ENCODE data around the gene PAX3. TPM values are rescaled to one million over a fixed set of nuclear protein-coding genes. Genes with fewer than 3 reads are reported as not detected.

Gene PAX3
- total RNA-seq, 2 donors from 2014 or later, result not detected

DNA sequence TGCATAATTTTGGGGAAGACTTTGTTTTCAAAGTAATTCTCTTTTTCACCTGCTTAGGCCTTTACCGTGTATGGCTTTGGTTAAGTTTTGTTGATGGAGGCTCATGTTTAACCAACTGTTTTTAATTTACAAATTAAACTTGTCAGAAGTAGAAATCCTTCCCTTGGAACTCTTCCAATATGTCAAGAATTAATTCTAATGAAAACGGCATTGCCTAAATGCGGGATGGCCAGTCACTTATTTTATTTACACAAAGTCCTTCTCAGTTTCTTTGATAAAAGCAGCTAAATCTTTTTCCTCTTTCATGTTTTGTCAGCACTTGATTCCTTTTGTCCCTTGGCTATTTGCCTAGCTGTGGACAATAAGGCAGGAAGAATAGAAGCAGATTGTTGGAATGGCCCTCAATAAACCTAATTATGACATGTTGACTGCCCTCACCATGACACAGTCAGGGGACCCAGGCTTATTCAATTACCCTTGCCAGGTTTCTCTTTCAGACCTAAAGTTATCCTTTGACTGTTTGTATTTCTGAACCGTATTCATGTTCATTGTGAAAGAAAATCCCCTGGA is 26.3 kb downstream of the PAX3 start:
- H3K27me3 Mint-ChIP-seq (ENCODE audit: insufficient read depth), result peaks cover 81% of the 10 kb centered on the region
- no peaks in the 10 kb centered on the region for H3K36me3 Mint-ChIP-seq (ENCODE audit: low read depth)
- H3K4me1 ChIP-seq (ENCODE audit: control insufficient read depth, insufficient read depth, low read length), result peaks cover 4% of the 10 kb centered on the region
- DNase-seq, result no peak
- no peaks in the 10 kb centered on the region for H3K9me3 Mint-ChIP-seq
- peak overlapping the region; percentile 40 for H3K27ac ChIP-seq (ENCODE audit: low read depth, low read length)
- H3K9ac ChIP-seq (ENCODE audit: extremely low read depth, low read length, poor library complexity, severe bottlenecking), result no peak overlapping the region
- H3K4me1 Mint-ChIP-seq, result peaks cover 36% of the 10 kb centered on the region
- WGBS, 2 experiments (ENCODE audit: insufficient coverage in 1 of 2, insufficient read length in 1 of 2), result 51 to 69% methylated on average over 2 to 4 of the region's 4 CpGs
- no peak overlapping the region for H3K4me3 Mint-ChIP-seq
- TF ChIP-seq CTCF (conservative IDR thresholded peaks at IDR 0.05), result no peak
- H3K9me3 ChIP-seq (ENCODE audit: control insufficient read depth, low read length), result no peaks in the 10 kb centered on the region
- peaks cover 62% of the 10 kb centered on the region for H3K27me3 ChIP-seq (ENCODE audit: control insufficient read depth, insufficient read depth, low read length, poor library complexity, severe bottlenecking)
- H3K36me3 ChIP-seq (ENCODE audit: control insufficient read depth, insufficient read depth, low read length), result no peaks in the 10 kb centered on the region
- no peak overlapping the region for H3K27ac Mint-ChIP-seq
- H3K4me3 ChIP-seq (ENCODE audit: low read length), result no peak overlapping the region

DNA sequence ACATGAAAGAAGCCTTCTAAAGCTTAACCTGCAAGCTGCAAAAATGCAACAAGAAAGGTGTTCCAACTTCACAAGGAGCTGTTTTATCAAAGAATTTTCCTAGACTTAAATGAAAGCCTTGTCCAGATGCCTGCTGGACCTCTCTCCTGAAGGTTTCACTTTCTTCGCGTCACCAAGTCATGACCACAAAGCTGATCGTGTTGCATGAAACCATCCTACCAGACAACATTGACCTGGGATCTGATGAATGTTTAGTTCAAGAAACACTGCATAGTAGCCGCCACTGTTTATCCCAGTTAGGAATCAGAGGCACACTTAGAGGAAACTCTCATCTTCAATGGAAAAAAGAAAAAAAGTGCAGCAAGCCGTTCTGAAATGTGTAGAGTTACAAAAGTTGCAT is 26.9 kb downstream of the PAX3 start:
- H3K4me1 Mint-ChIP-seq, result peaks cover 36% of the 10 kb centered on the region
- peak overlapping the region; percentile 40 for H3K27ac ChIP-seq (ENCODE audit: low read depth, low read length)
- H3K4me3 ChIP-seq (ENCODE audit: low read length), result no peak overlapping the region
- TF ChIP-seq CTCF (conservative IDR thresholded peaks at IDR 0.05), result no peak
- H3K4me1 ChIP-seq (ENCODE audit: control insufficient read depth, insufficient read depth, low read length), result peaks cover 4% of the 10 kb centered on the region
- no peak overlapping the region for H3K4me3 Mint-ChIP-seq
- no peak overlapping the region for H3K27ac Mint-ChIP-seq
- H3K27me3 Mint-ChIP-seq (ENCODE audit: insufficient read depth), result peaks cover 79% of the 10 kb centered on the region
- WGBS, 2 experiments (ENCODE audit: insufficient coverage in 1 of 2, insufficient read length in 1 of 2), result 80 to 100% methylated on average over 4 to 5 of the region's 5 CpGs
- no peaks in the 10 kb centered on the region for H3K36me3 Mint-ChIP-seq (ENCODE audit: low read depth)
- H3K27me3 ChIP-seq (ENCODE audit: control insufficient read depth, insufficient read depth, low read length, poor library complexity, severe bottlenecking), result peaks cover 66% of the 10 kb centered on the region
- H3K36me3 ChIP-seq (ENCODE audit: control insufficient read depth, insufficient read depth, low read length), result no peaks in the 10 kb centered on the region
- no peaks in the 10 kb centered on the region for H3K9me3 ChIP-seq (ENCODE audit: control insufficient read depth, low read length)
- H3K9ac ChIP-seq (ENCODE audit: extremely low read depth, low read length, poor library complexity, severe bottlenecking), result no peak overlapping the region
- no peaks in the 10 kb centered on the region for H3K9me3 Mint-ChIP-seq
- no peak for DNase-seq

GRCh38 chr2:222270396-222270795 is 28.4 kb downstream of the PAX3 start:
- 93 to 94% methylated on average over 3 of the region's 3 CpGs for WGBS, 2 experiments (ENCODE audit: insufficient coverage in 1 of 2, insufficient read length in 1 of 2)
- Histone ChIP-seq H3K9me3 (ENCODE audit: control insufficient read depth, low read length) (no peaks in the 10 kb centered on the region), H3K27ac (ENCODE audit: low read depth, low read length) (peak overlapping the region; percentile 48), H3K27me3 (ENCODE audit: control insufficient read depth, insufficient read depth, low read length, poor library complexity, severe bottlenecking) (peaks cover 63% of the 10 kb centered on the region), H3K4me3 (ENCODE audit: low read length) (no peak overlapping the region), H3K4me1 (ENCODE audit: control insufficient read depth, insufficient read depth, low read length) (peaks cover 4% of the 10 kb centered on the region), H3K9ac (ENCODE audit: extremely low read depth, low read length, poor library complexity, severe bottlenecking) (no peak overlapping the region), H3K36me3 (ENCODE audit: control insufficient read depth, insufficient read depth, low read length) (no peaks in the 10 kb centered on the region)
- no peaks in the 10 kb centered on the region for H3K9me3 Mint-ChIP-seq
- H3K27ac Mint-ChIP-seq, result no peak overlapping the region
- TF ChIP-seq CTCF (conservative IDR thresholded peaks at IDR 0.05), result no peak
- peaks cover 36% of the 10 kb centered on the region for H3K4me1 Mint-ChIP-seq
- H3K4me3 Mint-ChIP-seq, result no peak overlapping the region
- peaks cover 81% of the 10 kb centered on the region for H3K27me3 Mint-ChIP-seq (ENCODE audit: insufficient read depth)
- no peak for DNase-seq
- H3K36me3 Mint-ChIP-seq (ENCODE audit: low read depth), result no peaks in the 10 kb centered on the region

Data from endodermal cell (in vitro differentiated cells).